GM19328 (cell line): ENCODE data around the gene FANCC.
"Not testable (repeated sequence)": the region's sequence is repeated elsewhere in the genome, so short reads cannot be mapped to it uniquely, and the experiment has no call there.

Source experiments
- ATAC-seq: cut with Tn5 transposase; IDR thresholded peaks from one replicate; pipeline ENCODE4 v1.9.1; 2021; ENCODE audit warnings: mild to moderate bottlenecking, moderate library complexity; ENCODE audit not compliant: unreplicated experiment

Gene FANCC

DNA sequence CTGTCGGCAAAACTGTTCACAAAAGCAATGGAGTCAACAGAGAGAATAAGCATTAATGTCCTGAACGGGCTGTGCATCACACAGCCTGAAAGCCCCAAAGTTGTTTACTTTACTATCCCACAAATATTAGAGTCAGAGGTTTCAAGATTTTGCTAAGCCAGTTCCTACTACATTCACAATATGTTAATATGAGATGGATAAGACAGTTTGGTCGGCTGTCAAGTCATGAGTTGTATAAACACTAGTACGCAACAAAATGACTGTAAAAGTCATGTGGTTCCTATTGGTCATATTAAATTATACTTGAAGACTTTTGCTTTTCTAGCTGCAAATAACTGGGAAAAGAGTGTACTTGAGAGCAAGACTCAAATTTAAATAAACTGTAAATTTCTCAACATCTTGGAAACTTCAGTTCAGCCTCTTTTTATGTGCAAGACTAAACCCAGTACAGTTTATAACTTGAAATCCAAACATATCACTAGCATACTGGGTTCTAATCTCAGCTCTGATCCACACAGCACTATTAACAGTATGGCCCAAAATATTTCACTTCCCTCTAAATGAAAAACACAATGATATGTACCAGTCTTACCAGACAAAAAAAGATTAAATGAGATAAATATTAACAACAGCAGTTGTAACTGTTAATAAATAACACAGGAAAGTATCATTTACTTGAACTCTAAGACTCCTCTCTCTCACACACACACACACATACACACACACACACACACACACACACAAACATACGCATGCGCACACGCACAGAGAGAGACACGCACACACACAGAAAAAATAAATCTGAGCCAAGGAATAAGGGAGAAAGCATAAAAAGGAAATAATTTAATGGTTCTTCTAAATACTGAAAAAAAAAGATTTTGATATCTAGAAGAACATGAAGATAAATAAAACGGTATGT is 33.1 kb downstream of the FANCC start:
- ATAC-seq = no peak

GRCh38 chr9:95283673-95284072 is 33.8 kb downstream of the FANCC start:
- no peak for ATAC-seq

- no peak for ATAC-seq
Observed at GRCh38 chr9:95282332-95282731, 35.2 kb downstream of the FANCC start.

- ATAC-seq = no peak
Observed at GRCh38 chr9:95280745-95281144, 36.8 kb downstream of the FANCC start.

- no peak for ATAC-seq
Observed at GRCh38 chr9:95277509-95277908, 40.0 kb downstream of the FANCC start.

DNA sequence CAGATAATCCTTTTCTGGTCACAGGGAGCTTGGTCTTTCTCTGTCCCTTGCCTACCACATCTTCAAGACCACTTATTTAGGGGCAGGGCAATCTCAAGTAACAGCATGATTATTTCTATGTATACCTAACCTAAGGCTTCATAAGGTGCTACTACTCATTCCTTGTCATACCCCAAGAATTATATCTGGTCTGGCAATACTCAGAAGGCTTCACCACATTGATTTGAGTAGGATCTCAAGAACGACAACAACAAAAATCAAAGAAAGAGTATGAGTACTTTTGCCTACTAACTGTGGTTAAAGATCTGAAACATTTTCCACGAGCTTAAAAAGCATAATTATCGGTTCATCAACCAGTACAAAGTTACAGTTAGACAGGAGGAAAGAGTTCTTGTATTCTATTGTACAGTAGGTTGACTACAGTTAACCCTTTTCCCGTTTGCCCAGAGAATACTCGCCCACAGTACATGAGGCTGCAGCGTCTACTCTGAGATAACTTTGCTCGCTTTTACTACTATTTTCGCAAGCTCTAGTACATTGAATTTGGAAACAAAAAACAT is 41.0 kb downstream of the FANCC start:
- ATAC-seq = no peak

- not testable (repeated sequence) for ATAC-seq
Observed at GRCh38 chr9:95274160-95274559, 43.3 kb downstream of the FANCC start.

GRCh38 chr9:95273369-95274022 is 44.0 kb downstream of the FANCC start:
- no peak for ATAC-seq

DNA sequence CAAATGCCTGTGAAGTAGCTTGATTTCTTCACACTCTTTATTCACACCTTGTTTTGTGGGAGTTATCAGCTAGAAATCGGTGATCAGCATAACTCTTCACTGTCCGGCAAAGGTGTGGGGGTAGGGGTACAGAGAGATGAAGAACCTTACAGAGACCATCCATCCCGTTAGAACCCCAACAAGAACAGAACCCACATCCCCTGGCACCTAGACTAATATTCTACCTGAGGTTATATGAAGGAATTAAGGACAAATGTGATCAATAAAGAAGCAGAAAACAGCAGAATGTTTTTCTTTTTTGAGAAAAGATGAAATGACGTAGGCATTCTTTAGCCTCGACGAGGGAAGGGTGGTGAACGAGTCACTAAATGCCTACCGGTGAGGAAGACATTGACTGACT is 44.7 kb downstream of the FANCC start:
- no peak for ATAC-seq

- no peak for ATAC-seq
Observed at GRCh38 chr9:95270790-95271189, 46.7 kb downstream of the FANCC start.

DNA sequence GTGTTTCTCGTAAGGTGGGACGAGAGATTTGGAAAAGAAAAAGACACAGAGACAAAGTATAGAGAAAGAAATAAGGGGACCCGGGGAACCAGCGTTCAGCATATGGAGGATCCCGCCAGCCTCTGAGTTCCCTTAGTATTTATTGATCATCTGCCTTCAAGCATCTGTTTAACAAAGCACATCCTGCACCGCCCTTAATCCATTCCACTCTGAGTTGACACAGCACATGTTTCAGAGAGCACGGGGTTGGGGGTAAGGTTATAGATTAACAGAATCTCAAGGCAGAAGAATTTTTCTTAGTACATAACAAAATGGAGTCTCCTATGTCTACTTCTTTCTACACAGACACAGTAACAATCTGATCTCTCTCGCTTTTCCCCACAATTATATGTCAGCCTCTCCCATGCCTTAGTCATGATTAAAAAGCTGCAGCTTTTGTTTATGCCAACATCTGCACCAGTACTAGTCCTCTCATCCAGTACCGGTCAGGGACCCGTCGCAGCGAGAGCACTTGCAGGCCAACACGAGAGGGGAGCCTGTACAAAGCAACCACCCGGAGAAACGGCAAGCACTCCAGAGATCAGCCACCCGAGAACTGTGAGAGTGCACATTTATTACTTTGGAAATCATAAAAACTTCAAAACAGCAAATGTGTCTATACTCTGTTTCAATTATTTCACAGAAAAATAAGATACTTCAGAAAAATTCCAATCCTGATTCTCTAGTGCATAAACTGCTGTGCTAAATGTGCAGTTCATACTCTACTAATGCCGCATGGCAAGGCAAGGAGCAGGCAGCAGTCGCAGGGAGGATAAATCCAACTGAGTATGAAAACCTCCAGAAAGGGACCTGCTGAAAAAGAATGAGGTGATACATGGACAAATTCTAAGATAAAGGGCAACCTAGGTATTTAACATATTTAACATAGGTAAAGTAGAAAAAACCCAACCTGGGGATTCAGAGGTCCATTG is 47.4 kb downstream of the FANCC start:
- not testable (repeated sequence) for ATAC-seq

DNA sequence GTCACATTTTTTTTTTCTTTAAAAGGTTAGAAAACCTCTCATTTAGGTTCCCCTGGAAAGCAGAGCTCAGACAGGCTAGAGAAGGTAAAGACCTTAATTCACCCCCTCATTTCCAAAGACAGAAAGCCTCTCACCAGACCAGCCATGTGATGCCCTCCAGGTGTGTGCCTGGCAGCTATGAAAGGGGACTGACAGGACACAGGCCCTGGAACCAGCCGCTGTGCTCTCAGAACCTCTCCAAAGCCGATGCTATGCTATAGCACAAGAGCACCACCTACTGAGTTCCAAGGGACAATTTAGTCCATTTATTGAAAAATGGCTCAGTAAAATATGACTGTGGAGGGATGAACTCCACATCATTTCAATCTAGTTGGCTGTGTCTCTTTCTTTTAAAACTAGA is 48.8 kb downstream of the FANCC start:
- no peak for ATAC-seq

GRCh38 chr9:95266649-95267048 is 50.9 kb downstream of the FANCC start:
- ATAC-seq = peak; percentile 64

DNA sequence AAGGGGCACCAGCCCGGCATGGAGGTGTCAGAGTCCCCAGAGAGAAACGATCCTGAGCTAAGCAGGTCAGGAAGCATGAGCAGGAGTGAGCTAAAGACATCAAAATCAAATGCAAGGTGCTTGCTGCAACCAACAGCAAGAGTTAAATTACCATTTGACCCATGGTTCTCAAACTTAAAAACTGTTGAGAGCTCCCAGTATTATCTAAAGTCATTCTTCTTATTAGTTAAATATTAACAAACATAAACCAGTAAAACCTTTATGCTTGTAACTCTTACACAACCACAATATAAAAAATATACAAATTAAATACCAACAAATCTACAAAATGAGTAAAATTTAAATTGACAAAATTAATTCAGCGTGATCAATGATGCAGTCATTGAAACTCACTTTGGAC is 51.5 kb downstream of the FANCC start:
- ATAC-seq = no peak

GRCh38 chr9:95264954-95265615 is 52.4 kb downstream of the FANCC start:
- no peak for ATAC-seq

GRCh38 chr9:95261890-95262289 is 55.6 kb downstream of the FANCC start:
- ATAC-seq = no peak

DNA sequence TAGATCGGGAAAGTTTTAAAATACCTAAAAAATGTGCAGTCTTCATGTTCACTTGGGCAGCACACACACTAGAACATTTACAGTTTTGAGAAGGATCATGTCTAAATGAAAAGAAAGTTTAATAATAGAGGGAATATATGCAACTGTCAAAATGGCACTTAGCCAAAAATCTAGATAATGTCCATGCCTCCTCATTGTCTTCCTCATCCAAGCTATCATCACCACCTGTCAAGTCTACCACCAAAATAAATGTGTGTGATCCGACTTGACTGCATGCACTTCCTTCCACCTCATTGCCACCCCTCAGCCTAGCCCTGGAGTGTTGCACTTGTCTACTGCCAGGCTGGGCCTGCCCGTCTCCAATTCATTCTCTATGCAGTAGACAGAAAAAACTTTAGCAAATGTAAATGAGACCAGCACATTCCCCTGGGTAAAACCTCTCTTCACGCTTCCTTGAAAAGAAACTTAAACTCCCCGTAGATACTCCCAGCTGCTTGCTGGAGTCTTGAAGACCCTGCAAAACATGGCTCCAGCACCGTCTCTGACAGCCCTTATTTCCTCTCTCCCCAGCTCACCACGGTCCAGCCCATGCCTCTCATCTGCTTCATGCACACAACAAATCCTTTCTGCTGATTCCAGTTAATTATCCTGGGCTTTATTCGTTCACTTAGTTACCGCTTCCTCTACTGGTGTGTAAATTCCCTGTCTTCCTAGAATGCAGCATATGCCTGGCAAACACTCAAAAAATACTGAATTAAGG is 66.9 kb downstream of the FANCC start:
- ATAC-seq = no peak

DNA sequence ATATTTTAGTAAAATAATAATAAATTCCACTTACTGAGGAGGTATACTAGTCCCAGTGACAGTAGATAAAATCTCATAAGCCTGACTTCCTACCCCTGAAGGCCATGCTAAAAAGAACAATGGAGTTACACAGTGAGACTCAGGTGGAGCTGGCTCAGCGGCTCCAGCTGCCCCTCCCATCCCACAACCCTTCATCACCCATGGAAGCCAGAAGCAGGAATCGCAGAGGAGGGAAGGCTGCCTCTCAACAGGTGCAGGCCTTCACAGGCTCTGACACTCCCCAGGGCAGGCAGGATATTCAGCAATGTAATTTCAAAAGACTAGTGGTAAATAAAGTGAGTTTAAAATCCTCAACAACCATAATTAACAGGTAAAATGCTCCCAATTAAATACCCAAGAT is 67.5 kb downstream of the FANCC start:
- no peak for ATAC-seq

- no peak for ATAC-seq
Observed at GRCh38 chr9:95246547-95246946, 71.0 kb downstream of the FANCC start.

GRCh38 chr9:95242613-95243012 is 74.9 kb downstream of the FANCC start:
- no peak for ATAC-seq
